GM18508 (cell line): ENCODE data around the gene LEMD1.
"Not testable (repeated sequence)": the region's sequence is repeated elsewhere in the genome, so short reads cannot be mapped to it uniquely, and the experiment has no call there.

ENCODE experiments used
- ATAC-seq: cut with Tn5 transposase; IDR thresholded peaks from one replicate; pipeline ENCODE4 v1.9.1; 2021; ENCODE audit warnings: moderate number of reproducible peaks; ENCODE audit not compliant: insufficient read depth, unreplicated experiment

LEMD1 gene

GRCh38 chr1:205387845-205388244, 34.0 kb downstream of the LEMD1 start:
- ATAC-seq, result no peak

GRCh38 chr1:205382990-205383389, 38.9 kb downstream of the LEMD1 start:
- ATAC-seq, result not testable (repeated sequence)

GRCh38 chr1:205382561-205382960, 39.3 kb downstream of the LEMD1 start:
- no peak for ATAC-seq

- no peak for ATAC-seq
Measured at GRCh38 chr1:205381305-205381704, 40.6 kb downstream of the LEMD1 start.

GRCh38 chr1:205380882-205381281, 41.0 kb downstream of the LEMD1 start:
- no peak for ATAC-seq

- no peak for ATAC-seq
Measured at GRCh38 chr1:205379056-205379455, 42.8 kb downstream of the LEMD1 start.

- no peak for ATAC-seq
Measured at GRCh38 chr1:205377355-205377754, 44.5 kb downstream of the LEMD1 start.

GRCh38 chr1:205376739-205377138, 45.1 kb downstream of the LEMD1 start:
- ATAC-seq, result no peak

- no peak for ATAC-seq
Measured at GRCh38 chr1:205375835-205376545, 45.9 kb downstream of the LEMD1 start.

- no peak for ATAC-seq
Measured at GRCh38 chr1:205374210-205375078, 47.4 kb downstream of the LEMD1 start.

GRCh38 chr1:205373798-205374175, 48.1 kb downstream of the LEMD1 start:
- ATAC-seq, result no peak

- ATAC-seq, result no peak
Measured at GRCh38 chr1:205373022-205373797, 48.6 kb downstream of the LEMD1 start.

- ATAC-seq, result no peak
Measured at GRCh38 chr1:205371871-205372660, 49.8 kb downstream of the LEMD1 start.

- no peak for ATAC-seq
Measured at GRCh38 chr1:205370780-205371179, 51.1 kb downstream of the LEMD1 start.

GRCh38 chr1:205369701-205370123, 52.1 kb downstream of the LEMD1 start:
- no peak for ATAC-seq

GRCh38 chr1:205368478-205368877, 53.4 kb downstream of the LEMD1 start:
- no peak for ATAC-seq

GRCh38 chr1:205365945-205366463, 55.9 kb downstream of the LEMD1 start:
- no peak for ATAC-seq

GRCh38 chr1:205365086-205365485, 56.8 kb downstream of the LEMD1 start:
- not testable (repeated sequence) for ATAC-seq

GRCh38 chr1:205360891-205361290, 61.0 kb downstream of the LEMD1 start:
- ATAC-seq, result no peak
